ENCODE measurements around the gene RAB28. TPM values are rescaled to one million over a fixed set of nuclear protein-coding genes. Genes with fewer than 3 reads are reported as not detected.
"Not testable (repeated sequence)": the region's sequence is repeated elsewhere in the genome, so short reads cannot be mapped to it uniquely, and the experiment has no call there.

Gene RAB28
- total and polyA plus RNA-seq, 7 donors = 5.1 to 9.0 (median 6.3) TPM

- Histone ChIP-seq H3K4me1 (peaks cover 8% of the 10 kb centered on the region), H3K27ac (no peak overlapping the region), H3K27me3 (ENCODE audit: insufficient read depth in 3 of 3, low read length in 2 of 3) (no peaks in the 10 kb centered on the region), H3K9me3 (no peaks in the 10 kb centered on the region), H3K4me3 (no peak overlapping the region), H3K36me3 (ENCODE audit: insufficient read depth in 1 of 2, low read depth in 1 of 2) (no peaks in the 10 kb centered on the region)
- 97 to 98% (median 97%) methylated on average over 2 of the region's 2 CpGs for WGBS, 3 donors
- intact Hi-C loops (cut with DNase I) = no loop called here
- TF ChIP-seq CTCF (IDR thresholded peaks at IDR 0.05) = no peak
- DNase-seq (no peak), ATAC-seq (no peak)
Observed at GRCh38 chr4:13409324-13409723, 74.8 kb downstream of the RAB28 start.

- 97 to 100% (median 98%) methylated on average over 3 of the region's 3 CpGs for WGBS, 3 donors
- ATAC-seq; H3K4me1 ChIP-seq; DNase-seq; H3K27ac ChIP-seq; H3K4me3 ChIP-seq; H3K27me3 ChIP-seq (ENCODE audit: insufficient read depth in 3 of 3, low read length in 2 of 3); intact Hi-C loops (cut with DNase I); H3K9me3 ChIP-seq; H3K36me3 ChIP-seq (ENCODE audit: insufficient read depth in 1 of 2, low read depth in 1 of 2): not testable (repeated sequence)
Observed at GRCh38 chr4:13406156-13406555, 78.0 kb downstream of the RAB28 start.

- no peak for DNase-seq
- H3K27me3 ChIP-seq (ENCODE audit: insufficient read depth in 3 of 3, low read length in 2 of 3) = no peaks in the 10 kb centered on the region
- H3K36me3 ChIP-seq (ENCODE audit: insufficient read depth in 1 of 2, low read depth in 1 of 2) = no peaks in the 10 kb centered on the region
- intact Hi-C loops (cut with DNase I) = no loop called here
- no peak for ATAC-seq
- WGBS, 3 donors = 75 to 84% (median 79%) methylated on average over 2 of the region's 2 CpGs
- H3K27ac ChIP-seq = no peak overlapping the region
- H3K4me1 ChIP-seq = peaks cover 9% of the 10 kb centered on the region
- no peaks in the 10 kb centered on the region for H3K9me3 ChIP-seq
- H3K4me3 ChIP-seq = no peak overlapping the region
- TF ChIP-seq CTCF (IDR thresholded peaks at IDR 0.05) = no peak
Observed at GRCh38 chr4:13403833-13404232, 80.3 kb downstream of the RAB28 start.

GRCh38 chr4:13403326-13403725 is 80.8 kb downstream of the RAB28 start:
- DNase-seq (no peak), ATAC-seq (no peak)
- Histone ChIP-seq H3K27ac (no peak overlapping the region), H3K36me3 (ENCODE audit: insufficient read depth in 1 of 2, low read depth in 1 of 2) (no peaks in the 10 kb centered on the region), H3K4me3 (no peak overlapping the region), H3K4me1 (peaks cover 9% of the 10 kb centered on the region), H3K9me3 (no peaks in the 10 kb centered on the region), H3K27me3 (ENCODE audit: insufficient read depth in 3 of 3, low read length in 2 of 3) (no peaks in the 10 kb centered on the region)
- intact Hi-C loops (cut with DNase I) = no loop called here
- no peak for TF ChIP-seq CTCF (IDR thresholded peaks at IDR 0.05)
- 83 to 90% (median 83%) methylated on average over 4 of the region's 4 CpGs for WGBS, 3 donors

GRCh38 chr4:13399257-13399656 is 84.9 kb downstream of the RAB28 start:
- no peak for DNase-seq
- Histone ChIP-seq H3K4me1 (peaks cover 12% of the 10 kb centered on the region), H3K9me3 (no peaks in the 10 kb centered on the region), H3K36me3 (ENCODE audit: insufficient read depth in 1 of 2, low read depth in 1 of 2) (no peaks in the 10 kb centered on the region), H3K4me3 (no peak overlapping the region), H3K27ac (no peak overlapping the region), H3K27me3 (ENCODE audit: insufficient read depth in 3 of 3, low read length in 2 of 3) (no peaks in the 10 kb centered on the region)
- intact Hi-C loops (cut with DNase I) = loop anchor here in 1 of 2 donors (5.0 kb wide), 1 partner anchor 788 kb away; no protein-coding TSS in a partner anchor
- peak; percentile 37 to 72 (median 52) for ATAC-seq
- no peak for TF ChIP-seq CTCF (IDR thresholded peaks at IDR 0.05)

Data from psoas muscle (tissue), 8 donors.